GM19099 (cell line): ENCODE results near the gene FER1L5.

Experiments
- POLR2A ChIP-seq: IDR thresholded peaks from 3 replicates; pipeline ENCODE4 v1.6.1; 2011; ENCODE audit warnings: low read depth; ENCODE audit not compliant: insufficient read length; ENCODE audit errors: extremely low read depth

FER1L5 gene

DNA sequence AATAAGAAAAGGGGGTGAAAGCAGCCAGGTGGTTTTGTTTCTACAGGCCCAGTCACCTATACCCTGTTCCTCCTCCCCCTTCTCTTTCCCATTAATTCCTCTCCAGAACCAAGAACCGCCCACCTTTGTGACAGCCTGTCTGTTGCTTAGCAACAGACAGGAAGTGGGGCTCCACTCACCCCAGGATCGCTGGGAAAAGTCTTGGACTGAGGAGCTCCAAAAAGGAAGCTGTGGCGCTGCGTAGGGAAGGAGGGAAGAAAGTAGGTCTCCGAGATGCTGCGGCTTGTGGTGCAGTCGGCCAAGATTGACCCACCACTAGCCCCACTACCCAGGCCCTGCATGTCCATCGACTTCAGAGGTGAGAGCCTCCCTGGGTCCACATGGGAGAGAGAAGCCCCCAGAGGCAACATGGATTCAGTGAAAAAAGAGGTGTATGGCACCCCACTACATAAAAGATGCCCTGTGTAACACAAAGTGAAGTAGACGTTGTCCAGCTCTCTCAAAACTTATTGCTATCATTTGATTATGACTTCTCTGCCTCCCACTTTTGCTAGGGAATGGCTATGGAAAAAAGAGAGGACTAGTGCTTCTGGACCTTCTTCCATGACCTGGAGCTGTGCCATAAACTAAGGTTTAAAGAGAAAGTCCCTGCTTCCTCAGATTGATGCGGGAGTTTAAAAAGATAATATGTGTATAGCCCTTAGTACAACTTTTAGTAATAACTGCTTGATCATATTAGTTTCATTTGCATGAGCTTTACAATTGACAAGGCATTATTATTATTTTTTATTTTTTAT, at the start of gene FER1L5:
TSS of gene FER1L5 (plus strand) at position 201 of the 797 bp plus-strand sequence. CDS start at position 274, 73 bp downstream.
- TF ChIP-seq POLR2A = no peak

DNA sequence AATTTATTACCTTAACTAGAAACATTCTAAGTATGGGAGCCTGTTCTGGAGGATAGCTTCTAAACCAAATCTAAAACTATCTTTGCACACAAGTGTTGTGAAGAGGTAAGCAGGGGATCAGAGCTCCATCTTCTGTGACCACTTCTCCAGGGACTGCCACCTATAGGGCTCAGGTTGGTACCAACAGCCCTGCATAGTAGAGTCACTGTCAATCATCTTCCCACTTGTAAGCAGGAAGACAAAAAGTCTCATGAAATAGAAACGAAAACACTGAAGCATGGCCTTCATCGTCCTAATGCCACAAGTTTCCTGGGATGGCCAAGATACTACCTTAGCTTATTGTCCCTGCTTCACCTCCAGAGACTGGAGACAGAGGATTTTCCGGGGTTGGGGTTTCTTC, 48.3 kb upstream of the FER1L5 start:
- TF ChIP-seq POLR2A = no peak

DNA sequence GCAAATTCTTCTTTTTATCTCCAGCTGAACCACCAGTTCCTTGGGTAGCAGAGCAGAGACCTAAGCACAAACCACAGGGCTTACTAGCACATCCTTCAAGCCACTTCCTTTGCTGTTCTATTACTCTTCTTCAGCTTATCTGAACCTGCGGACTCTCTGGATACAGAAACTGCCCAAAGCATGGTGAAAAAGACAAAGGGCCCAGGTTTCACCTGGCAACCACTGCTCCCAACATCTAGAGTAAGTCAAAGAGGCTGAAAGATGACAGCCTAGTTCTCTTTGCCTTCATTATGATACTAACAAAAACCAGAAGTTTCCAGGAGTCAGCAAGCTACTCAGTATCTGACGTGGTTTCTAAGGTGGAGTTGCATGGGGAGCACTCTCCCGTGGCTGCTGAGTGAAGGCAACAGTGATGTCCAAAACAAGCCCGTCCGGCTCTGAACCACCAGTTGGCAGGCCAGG, 47.8 kb upstream of the FER1L5 start:
- no peak for TF ChIP-seq POLR2A

DNA sequence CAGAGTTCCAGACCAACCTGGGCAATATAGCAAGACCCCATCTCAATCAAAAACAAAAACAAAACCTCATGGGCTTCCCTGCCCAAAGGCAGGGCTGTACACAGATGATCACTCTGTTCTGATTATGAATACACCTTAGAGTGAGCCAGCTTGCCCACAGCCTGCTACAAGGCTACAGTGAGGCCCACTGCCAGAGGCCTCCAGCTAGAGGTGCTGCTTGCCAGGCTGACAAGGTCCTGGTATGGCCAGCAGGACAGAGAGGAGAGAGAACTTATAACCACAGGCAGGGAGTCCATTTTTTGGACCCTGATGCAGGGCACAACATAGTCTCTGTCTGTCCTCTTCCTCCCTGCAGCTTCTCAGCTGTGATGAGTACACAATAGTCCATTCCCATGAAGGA, 46.0 kb upstream of the FER1L5 start:
- TF ChIP-seq POLR2A = no peak

DNA sequence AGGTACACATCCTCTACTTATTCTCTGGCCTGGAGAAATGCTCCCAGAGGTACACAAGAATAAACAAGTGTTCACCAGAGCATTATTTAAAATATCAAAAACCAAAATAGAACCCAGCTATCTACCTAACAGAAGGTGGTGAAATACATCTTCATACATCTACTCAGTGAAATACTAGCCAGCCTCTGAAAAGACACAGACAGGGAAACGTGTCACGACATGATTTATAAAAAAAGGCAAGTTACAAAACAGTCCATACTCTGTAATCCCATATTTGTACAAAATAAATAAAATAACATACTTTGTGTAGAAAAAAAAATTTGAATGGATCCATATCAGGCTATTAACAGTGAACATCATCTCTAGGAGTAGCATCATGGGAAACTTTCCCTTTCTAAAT, 42.6 kb upstream of the FER1L5 start:
- TF ChIP-seq POLR2A = no peak

DNA sequence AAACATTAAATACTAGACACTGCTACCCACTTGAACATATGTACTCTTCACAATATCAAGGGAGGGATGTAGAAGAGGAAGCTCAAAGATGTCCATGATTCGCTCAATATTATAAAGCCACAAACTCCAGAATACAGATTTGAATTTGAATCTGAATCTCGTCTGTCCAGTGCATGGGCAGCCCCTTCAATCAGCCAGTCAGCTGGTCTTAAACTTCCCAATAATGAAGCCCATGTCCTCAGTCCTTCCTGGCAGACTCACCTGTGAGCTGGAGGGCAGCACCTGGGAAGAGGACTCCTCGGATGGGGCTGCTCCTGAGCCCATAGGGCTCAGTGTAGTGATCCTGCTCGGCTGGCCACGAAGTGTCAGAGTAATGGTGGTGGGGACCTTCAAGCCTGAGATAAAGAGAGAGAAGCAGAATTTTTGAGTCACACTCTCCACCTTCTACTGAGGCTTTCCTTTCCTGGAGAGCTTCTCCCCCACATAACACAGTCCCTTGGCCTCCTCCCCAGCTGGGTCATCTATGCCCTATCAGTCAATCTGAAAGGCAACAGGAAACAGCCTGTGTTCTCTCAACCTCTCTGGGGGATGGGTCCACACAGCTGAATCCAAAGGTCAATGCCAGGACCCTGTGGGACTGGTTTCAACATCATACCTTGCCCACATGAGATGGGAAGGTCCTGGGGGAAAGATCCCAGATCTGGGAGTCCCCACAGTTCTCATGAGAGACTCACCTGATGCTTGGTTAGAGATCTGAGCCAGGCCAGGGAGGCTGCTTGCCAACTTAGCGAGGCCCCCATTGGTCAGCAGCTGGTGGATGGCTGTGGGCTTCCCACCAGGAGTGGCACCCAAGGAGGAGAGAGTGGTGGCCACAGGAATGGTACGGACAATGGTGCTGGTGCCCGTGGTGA, 40.9 kb upstream of the FER1L5 start:
- TF ChIP-seq POLR2A = no peak

DNA sequence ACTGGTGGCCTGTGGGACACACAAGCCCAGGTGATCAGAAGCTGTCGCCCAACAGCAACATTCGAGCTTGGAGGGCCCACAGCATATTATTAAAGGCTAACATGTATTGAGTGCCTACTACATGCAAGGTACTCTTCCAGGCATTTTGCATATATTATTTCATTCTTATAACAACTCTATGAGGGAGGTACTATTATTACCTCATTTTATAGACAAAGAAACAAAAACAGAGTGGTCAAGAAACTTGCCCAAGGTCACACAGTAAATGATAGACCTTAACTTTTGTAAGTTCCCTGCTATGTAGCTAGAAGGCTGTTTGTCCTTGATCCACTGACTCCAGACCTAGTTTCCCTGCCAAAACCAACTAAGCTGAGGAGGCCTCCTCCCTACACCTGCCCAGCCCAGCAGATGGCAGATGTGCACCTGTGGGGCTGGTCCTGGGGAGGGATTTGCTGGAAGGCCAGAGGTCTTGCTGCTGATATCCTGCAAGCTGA, 40.2 kb upstream of the FER1L5 start:
- TF ChIP-seq POLR2A = no peak

DNA sequence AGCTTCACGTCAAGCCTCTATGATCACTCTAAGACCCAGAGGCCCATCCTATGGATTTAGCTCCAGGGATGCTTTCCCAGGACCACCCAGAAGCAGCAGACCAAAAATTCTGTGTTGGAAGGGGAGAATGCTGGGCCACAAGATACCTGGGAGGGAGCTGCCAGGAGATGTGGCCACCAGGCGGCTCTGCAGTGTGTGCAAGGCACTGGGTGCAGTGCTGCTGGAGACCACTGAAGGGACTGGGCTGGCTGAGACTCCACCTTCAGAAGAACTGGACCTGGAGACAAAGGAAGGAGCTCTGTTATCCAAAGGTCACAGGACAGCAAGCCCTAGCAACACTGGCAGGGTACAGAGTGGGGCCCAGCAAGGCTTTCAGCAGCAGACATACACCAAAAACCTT, 38.5 kb upstream of the FER1L5 start:
- TF ChIP-seq POLR2A = no peak

DNA sequence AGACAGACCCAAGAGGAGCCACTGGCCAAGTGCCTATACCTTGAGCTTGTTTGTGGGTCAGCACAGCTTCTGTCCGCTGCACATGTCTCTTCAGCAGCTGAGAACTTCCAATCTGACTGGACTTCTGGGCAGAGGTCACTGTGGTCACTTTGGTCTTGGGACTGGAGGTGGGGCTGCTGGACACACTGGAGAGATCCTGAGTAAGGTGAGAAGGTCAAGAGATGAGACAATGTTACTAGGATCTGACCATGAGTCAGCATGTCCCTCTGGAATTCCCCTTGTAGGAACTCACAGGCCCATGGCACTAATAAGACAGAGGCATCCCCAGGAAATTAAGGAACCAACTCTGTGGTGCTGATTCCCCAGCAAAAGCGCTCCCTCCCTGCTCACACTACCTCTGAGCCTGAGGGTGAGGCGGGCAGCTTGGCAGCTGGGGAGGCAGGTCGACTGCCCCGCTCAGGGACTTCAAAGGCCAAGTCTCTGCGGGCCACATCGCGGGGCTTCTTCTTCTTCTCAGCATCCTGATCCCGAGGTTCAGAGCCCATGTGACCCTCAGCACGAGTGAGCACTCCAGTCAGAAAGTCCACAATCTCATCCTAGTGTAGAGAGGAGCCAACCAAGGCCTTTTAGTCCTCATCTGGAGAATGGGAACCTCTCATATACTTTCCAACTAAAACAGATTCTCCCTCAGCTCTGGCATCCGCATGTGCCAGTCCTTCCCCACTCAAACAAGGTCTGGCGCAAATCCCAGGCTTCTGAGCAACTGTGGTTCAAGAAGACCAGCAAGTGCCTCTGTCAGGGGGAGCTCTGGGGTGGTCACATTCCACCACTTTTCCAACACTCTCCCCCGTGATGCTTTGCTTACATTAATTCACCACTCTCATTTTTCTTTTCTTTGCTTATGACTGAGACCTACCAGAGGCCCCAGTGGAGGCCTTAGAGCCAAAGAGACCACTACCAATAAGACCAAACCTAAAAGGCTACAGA, 33.8 kb upstream of the FER1L5 start:
- TF ChIP-seq POLR2A = no peak

DNA sequence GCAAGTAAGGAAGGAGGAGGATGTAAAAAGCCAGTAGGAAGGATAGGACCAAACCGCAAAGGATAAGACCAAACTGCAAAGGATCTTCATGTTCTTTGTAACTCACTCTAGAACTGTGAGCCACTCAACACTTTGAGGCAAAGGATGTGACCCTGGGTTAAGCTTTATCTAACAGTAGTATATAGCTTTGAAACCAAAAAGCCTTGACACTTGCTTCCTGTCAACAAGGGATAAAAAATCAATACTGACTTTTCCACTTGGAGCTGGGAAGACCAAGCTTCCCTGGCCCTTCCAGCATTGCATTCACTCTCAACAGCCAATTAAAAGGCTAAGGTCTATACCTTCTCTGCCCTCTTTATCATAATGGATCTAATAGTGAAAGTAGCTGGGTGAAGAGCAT, 26.4 kb upstream of the FER1L5 start:
- TF ChIP-seq POLR2A = no peak

DNA sequence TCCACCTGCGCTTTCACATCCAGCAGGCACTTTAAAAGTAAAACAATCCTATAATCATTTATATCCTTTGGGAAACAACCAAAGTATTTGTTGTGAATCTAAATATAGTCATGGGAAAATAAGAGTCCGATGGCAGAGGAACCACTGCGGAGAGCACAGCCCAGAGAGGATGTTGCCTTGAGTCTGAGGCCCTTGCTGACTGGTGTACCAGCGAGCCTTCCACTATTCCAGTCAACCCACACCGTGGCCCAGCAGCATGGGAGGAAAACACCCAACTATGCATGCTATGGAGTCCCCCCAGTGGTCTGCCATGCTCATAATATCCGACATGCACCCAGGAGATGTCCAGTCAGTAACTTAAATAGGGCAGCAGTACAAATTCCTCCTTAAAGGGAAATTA, 26.0 kb upstream of the FER1L5 start:
- no peak for TF ChIP-seq POLR2A

DNA sequence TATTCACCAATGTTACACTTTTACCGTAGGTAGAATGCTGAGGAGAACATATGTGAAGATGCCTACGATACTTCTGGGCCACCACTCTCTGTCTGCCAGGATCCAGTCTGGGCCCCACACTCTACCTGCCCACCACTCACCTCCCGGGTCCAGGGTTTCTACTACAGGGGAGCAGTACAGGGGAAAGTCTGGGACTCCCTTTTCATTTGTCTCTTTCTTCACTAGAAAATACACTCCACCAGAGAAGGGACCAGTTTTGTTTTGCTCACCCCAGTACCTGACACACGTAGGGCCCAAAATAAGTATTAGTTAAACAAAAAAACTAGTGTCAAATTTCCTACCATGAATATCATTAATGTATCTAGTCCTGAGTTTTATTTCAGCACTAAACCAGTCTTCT, 25.6 kb upstream of the FER1L5 start:
- no peak for TF ChIP-seq POLR2A

DNA sequence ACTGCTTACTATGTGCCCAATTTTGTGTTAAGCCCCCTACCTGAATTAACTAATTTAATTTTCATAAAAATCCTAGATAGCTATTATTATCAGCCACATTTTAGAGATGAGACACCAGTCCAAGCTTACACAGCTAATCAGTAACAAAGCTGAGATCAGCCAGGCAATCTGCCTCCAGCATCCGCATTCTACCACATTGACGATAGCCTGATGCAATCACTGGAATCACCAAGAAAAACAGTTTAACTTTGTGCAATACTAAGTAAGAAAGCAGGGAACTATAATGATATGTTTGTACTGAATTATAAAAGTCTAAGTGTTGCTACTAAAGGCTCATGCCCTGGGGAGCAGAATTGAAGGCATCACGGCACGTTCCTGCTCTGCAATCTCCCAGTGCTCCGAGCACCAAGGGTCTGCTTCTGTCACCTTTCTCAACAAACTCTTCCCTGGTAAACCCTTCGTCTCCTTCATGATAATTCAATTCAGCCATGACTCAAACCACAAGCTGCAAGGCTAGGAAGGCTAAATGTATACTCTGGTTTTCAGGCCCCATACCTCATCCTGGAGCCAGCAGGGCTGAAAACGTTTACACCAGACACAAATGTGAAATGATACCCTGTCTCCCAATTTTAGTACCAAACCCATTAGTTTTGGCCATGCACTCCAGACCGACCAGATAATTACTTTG, 23.8 kb upstream of the FER1L5 start:
- TF ChIP-seq POLR2A = no peak

DNA sequence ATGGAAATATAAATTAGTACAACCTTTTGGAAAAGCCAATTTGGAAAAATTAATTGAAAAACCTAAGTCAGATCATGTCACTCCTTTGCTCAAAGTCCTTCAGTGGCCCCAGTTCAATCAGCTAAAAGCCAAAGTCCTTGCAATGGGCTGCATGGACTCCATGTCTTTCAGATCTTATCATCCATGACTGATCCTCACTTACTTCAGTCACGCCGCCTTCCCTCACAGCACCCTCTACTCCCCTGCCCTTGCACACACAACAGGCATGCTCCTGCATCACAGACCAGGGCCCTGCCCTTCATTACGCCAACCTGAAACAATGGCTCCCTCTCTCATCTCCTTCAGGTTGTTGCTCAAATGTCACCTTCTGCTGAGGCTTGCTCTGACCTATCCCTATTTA, 20.0 kb upstream of the FER1L5 start:
- TF ChIP-seq POLR2A = no peak
